GM19324 (cell line): ENCODE data around the gene GXYLT2.

ENCODE experiments used
- ATAC-seq: cut with Tn5 transposase; IDR thresholded peaks from one replicate; pipeline ENCODE4 v1.9.1; 2021; ENCODE audit warnings: mild to moderate bottlenecking, moderate library complexity; ENCODE audit not compliant: unreplicated experiment, low FRiP score

Gene GXYLT2

DNA sequence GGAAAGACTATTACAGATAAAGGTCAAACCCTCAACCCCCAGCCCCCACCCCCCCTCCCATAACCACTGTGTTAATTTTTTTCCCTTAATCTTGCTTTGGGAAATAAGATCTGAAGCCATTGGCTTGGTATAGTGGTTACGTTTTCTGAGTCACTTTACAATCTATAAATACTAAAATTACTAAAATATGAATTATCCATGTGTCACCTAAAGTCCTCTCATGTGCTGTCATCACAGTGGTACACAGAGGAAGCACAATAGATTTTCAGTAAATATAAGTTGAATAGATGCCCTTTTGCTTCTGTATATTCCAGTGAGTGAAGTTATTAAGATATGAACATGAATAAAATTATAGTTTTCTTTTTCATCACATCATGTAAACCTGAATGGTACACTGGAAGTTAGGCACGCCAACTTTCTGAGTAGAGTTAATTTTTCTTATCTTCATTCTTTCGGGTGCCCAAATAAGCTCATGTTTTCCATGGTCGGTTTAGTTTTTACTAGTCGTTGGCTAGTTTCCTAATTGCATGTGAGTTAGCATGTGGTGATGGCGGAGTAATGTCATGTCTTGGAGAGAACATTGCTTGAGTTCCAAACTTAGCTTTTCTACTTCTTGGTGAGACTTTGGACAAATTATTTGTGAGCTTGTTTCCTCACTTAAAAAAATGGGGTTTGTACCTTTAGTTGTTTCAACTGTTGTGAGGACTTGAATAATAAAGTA is 120.3 kb downstream of the GXYLT2 start:
- ATAC-seq = no peak

DNA sequence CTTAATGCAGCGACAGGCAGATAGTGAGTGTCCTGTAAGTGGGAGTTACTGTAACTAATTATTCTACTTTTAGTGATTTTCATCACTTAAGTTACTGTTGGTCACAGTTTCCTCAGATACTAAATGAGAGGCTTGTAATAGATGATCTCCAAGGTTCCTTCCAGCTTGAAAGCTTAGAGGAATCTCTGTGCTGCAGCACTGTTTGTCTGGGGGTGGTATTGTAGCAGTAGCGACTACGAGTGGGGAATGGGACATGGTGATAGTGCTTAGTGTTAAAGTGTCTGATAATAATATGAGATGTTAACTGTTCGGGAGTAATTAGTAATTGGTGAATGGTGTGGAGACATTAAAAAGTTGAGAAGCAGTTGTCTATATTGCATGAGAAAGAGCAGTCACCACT is 121.2 kb downstream of the GXYLT2 start:
- no peak for ATAC-seq

DNA sequence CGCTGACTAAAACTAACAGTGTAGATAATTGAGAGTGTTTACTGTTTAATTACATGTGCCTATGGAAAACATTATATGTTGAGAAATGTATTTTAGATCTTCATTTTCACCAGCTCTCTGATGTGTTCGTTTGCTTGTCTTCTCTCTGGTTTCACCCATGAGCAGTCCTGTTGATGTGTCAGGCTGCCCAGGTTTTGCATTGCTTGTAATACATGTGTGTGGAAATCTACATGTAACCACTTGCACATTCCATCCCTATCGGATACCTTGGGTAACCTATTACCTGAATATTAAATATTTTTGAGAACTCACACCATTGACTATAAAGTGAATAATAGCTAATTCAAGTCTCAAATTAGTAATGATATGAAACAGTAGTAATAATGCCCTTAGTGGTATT is 121.9 kb downstream of the GXYLT2 start:
- no peak for ATAC-seq

DNA sequence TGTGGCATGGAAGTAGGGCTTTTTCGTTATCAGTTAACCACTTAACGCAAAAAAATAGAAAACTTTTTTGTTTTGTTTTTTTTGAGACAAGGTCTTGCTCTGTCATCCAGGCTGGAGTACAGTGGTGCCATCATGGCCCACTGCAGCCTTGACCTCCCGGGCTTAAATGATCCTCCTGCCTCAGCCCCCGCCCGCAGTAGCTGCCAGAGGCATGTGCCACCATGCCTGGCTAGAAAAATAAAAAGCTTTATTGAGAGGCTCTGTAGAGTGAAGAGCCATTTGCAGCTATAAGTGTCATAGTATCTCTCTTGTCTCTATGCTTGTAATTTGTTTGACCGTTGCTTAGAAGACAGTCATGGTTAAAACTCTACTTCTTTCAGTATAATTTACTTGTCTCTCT is 122.3 kb downstream of the GXYLT2 start:
- no peak for ATAC-seq

DNA sequence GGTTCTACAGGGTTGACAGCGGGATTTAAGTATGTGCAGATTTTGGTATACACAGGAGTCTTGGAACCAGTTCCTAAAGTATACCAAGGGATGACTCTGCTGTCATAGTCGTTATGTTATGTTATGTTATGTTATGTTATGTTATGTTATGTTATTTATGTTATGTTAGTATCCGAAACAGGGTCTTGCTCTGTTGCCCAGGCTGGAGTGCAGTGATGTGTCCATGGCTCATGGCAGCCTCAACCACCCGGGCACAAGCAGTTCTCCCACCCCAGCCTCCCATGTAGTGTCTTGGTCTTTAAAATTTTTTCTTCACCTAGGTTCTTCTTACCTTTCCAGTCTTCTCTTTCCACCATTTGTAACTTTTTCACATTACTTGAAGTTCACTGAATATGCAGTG is 130.5 kb downstream of the GXYLT2 start:
- ATAC-seq = no peak

DNA sequence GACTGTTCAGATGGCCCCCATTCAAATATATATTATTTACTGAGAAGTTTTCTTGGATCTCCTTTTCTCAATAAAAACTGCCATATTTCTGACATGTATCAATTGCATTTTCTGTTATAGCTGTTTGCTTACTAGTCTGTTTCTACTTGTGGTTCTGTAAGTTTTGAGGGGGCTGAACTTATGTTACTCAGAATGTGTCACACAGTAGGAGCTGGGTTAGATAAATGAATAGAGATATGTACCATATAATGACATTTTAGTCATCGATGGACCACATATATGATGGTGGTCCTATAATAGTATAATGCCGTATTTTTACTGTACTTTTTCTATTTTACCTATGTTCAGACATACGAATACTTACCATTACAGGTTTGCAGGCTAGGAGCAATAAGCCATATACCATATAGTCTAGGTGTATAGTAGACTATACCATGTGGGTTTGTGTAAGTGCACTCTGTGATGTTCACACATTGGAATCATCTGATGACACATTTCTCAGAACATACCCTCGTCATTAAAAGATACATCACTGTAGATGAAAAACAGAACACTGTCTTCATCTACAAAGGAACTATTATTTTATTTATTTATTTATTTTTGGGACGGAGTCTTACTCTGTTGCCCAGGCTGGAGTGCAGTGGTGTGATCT is 131.1 kb downstream of the GXYLT2 start:
- no peak for ATAC-seq

DNA sequence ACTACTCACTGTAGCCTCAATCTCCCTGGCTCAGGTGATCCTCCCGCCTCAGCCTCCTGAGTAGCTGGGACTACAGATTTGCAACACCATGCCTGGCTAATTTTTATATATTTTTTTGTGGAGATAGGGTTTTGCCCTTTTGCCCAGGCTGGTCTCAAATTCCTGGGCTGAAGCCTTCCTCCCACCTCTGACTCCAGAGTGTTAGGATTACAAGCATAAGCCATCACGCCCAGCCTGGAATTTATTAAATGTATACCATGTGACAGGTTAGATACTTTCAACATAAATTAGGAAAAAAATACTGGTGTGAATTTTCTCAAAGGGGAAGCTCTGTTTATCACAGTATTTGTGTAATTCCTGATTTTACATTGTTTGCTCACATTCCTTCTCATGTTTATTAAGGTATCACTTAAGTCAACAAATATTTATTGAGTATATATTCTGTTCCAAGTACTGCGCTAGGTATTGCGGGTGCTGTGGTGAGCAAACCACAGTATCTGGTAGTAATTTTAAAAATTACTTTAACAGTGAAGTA is 133.5 kb downstream of the GXYLT2 start:
- no peak for ATAC-seq

DNA sequence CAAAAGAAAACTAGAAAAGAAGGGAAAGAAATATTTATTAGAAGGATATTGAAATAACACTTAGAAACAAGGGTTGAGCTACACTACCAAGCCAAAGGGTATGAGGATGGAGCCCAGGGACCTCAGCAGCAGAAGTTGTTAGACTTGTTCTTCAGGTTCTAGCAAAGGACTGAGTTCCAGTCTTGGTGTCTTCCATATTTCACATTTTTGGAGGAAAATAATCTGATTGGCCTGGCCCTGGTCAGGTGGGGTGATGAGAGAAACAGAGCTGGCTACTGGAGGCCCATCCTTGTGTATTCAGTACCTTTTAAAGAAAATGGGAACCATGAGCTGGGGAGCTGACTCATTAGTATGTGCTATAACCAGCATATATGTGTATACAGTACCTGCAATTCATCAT is 137.0 kb downstream of the GXYLT2 start:
- no peak for ATAC-seq

DNA sequence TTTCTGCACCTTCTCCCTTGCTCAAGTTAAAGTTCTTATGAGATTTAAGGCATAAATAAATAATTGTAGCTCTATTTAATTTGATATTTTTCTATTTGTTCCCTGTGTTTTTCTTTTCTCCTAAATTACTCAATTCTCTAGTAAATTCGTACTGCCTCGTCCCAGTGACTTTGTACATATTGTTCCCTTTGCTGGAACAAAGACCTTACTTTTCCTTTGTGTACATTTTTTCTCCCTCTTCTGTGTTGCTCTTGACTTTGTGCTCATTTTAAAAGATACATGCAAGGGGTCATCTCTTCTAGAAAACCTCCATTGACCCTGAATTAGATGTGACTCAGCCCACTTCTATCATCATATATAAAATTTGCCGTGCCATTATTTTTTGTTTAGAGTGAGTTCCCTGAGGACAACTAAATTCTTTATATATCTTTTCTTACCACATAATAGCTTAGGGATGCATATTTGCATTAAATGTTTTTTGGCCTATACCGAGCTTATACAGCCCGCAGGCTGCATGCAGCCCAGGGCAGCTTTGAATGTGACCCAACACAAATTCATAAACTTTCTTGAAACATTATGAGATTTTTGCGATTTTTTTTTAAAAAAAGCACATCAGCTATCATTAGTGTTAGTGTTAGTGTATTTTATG is 138.4 kb downstream of the GXYLT2 start:
- ATAC-seq = no peak
